CD4-positive, alpha-beta T cell treated with Interleukin-4 for 4 hours (primary cell): ENCODE results near the gene SRBD1.

Experiments used
- DNase-seq: peaks from one replicate; pipeline ENCODE4 v3.0.0-alpha.2; 2020

Gene SRBD1

DNA sequence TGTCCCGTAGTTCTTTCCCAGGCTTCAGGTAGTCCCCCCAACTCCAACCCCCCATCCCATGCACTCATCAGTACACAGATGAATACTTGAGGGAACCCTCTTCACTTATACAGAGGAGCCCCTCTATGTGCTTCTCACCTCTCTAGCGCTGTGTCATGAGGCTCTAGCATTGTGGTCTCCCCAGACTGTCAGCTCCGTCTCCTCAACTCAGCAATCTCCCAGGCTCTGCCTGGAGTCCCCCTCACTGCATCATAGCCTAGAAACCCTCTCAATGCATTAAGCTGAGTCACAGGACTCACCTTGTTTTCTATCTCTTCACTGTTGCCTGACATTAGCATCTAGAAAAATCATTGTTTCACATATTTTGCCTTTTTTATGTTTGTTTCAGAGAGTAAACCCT lies 20.3 kb upstream of the SRBD1 start:
- DNase-seq, result no peak

DNA sequence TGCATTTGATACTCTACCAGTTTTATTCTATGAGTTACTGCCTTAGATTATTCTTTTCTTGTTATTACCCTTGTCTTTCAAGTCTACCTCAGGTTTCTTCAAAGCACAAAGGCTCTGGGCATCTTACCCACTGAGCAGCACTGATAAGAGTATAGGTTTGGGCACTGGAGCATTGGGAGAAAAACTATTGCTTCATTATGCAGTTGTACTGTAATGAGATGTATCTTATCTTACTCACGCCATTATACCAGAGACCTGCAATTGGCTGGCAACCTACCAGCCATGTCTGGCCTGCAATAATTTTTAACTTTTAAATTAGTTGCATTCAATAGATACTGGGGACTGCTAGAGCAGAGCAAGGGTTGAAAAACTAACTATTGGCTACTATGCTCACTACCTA lies 18.9 kb upstream of the SRBD1 start:
- no peak for DNase-seq

DNA sequence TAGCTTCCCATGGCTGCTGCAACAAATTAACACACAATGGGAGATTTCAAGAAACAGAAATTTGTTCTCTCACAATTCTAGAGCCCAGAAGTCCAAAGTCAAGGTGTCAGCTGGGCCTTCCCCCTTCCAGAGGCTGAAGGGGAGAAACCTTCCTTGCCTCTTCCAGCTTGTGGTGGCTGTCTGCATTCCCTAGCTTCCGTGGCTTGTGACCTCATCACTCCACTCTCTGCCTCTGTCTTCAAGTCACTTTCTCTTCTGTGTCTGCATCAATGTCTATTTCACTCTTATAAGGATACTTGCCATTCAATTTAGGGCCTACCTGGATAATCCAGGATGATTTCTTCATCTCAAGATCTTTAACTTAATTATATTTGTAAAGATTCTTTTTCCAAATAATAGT lies 16.8 kb upstream of the SRBD1 start:
- DNase-seq, result no peak

DNA sequence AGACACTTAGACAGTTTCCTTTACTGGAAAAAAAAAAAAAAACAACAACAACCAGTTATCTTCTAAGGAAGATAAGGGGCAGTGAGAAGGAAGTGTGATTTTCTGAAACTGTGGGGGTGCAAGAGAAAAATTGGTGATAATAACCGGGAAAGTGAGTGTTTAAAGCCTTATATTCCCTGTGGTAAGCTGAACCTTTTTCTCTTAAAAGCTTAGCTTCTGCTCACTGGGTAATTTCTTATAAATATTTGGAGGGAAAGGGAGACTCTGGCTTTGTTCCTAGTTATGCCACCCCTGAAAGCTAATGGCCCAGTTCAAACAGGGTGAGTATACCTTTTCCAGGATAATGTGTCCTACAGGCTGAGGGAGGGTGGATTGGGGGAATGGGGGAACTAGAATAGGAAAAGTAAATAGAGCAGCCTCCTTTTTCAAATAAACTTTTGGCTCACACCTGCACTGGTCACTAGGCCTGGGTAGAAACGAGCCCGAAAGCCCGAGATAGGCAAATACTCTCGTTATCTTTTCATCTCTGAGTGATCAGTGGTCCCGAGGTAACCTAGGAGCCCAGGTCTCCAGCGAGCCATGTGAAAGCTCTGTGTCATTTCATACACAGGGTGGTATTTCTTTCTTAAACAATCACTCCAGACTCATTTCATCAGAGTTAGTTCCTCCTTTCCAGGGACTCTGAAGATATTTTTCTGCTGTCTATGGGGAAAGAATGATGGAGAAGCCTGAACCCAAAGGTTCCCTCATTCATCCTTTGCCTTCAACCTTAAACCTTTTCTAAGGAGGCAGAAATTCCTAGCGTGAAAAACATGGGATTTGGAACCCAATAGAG lies 15.5 kb upstream of the SRBD1 start:
- DNase-seq, result no peak

DNA sequence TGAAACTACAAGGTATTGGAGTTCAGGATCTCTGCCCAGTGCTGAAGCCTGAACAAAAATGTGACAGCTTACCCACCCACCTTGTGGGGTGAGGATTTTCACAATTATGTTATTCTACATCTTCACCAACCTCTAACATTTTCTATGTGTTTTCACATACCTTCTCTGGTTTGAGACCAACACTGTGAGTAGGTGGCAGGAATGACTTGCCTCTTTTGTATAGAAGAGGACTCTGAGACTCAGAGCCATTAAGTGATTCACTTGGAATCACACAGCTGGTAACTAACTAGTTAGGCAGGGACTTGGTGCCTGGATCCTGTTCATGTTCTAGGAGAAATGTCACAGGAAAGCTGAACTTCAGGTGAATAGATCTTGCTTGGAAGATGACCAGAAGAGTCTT lies 14.8 kb upstream of the SRBD1 start:
- DNase-seq, result no peak

DNA sequence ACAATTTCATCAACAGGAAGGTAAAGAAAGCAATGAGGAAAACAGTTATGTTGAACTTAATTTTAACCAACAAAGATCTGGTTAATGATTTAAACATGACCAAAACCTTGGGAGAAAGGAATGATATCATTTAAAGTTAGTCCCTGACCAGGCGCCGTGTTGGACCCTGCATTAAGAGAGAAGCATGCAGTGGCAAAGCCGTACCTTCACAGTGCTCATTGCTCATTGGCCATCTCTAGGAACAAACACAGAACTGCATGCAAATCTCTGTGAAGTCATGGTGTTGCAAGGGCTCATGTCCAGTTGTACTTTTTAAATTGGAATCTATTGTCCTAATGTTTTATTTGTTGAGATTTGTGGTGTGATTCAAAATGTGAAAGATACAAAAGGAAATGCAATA lies 12.0 kb upstream of the SRBD1 start:
- DNase-seq, result no peak

DNA sequence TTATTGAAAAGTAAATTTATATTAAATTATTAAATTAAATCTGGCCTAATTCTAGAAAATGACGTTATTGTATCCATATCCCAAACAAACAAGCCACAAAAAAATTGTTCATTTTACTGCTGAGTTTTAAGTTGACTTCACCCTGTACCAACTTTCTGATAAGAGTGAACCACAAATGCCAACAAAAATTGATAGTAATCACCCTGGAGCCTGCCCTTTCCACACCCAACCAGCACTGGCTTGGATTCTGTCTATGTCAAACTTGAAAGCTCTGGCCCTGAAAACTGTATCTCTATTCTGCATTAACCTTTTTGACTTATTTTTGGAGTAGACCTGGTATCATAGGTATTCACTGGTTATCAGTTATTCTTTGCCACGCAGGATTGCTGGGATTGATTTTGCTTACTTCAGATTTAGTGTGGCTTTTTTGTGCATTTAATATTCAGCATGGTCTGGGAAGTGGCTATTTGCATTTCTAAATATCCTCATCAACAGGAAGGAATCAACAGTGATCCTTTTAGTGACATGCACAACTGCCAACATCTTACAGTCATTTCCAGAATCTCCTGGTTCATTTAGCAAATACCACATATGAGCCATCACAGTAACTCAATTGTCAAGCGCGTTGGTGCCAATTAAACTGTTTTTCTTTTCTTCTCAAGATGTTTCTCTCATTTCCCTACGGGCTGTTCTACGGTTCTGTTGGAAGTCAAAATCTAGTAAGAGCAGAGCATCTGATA lies 11.4 kb upstream of the SRBD1 start:
- DNase-seq, result no peak

DNA sequence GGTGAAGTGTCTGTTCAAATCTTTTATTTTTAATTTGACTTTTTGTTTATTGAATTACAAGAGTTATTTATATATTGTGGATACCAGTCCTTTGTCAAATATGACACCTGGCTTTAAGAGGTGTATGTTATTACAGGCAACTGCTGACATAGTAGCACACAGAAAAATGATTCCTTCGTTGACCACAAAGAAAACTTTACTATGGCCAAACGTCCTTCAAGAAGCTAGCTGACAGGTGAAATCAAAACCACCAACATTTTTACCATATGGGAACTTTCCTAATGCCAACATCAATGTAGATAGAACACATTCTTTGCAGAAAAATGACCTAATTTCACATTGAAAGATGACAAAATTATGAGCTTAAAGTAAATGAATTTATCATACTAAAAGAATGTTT lies 6.4 kb upstream of the SRBD1 start:
- DNase-seq, result no peak

DNA sequence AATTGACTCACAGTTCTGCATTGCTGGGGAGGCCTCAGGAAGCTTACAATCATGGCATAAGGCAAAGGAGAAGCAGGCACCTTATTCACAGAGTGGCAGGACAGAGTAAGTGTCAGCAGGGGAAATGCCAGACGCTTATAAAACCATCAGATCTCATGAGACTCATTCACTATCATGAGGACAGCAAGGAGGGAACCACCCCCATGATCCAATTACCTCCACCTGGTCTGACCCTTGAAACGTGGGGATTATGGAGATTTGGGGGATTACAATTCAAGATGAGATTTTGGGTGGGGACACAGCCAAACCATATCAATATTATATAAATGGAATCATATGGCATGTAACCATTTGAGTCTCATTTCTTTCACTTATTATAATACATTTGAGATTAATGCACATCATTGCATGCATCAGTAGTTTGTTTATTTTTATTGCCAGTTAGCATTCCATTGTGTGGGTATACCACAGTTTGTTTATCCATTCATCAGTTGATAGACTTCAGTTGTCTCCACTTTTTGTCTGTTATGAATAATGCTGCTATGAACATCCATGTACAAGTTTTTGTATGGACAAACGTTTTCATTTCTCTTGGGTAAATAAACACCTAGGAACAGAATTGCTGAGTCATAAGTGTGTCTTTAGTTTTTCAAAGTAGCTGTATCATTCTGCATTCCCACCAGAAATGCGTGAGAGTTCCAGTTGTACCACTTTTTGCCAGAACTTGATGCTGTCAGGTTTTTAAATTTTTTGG lies 5.8 kb upstream of the SRBD1 start:
- no peak for DNase-seq

DNA sequence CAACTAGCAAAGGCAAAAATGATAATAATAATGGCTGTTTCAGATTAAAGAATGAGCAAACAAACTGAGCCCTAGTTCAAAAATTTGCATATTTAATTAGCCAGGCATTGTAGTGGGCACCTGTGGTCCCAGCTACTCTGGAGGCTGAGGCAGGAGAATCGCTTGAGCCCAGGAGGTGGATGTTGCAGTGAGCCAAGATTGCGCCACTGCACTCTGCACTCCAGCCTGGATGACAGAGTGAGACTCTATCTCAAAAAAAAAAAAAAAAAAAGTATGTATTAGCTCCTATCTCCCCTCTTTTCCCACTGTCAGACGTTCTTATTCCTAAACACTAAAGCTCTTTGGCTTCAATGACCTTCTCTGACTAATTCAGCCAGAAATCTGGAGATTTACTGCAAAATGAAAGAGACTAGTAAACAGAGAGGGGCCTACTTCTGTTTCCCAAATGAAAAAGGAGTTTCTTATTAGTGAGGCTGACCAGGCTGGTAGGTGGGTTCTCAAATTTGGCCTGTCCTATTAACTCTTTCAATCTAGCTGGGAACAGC lies 3.9 kb upstream of the SRBD1 start:
- DNase-seq, result no peak

DNA sequence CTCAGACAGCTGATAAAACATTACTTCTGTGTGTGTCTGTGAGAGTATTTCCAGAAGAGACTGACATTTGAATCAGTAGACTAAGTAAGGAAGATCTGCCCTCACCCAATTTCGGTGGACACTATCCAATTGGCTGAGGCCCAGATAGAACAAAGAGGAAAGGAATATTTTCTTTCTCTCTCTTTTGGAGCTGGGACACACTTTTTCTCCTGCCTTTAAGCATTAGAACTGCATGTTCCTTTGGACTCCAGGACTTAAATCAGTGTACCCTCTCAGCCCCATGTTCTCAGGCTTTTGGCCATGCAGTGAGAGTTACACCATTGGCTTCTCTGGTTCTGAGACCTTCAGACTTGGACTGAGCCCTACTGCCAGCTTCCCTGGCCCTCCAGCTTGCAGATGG lies 3.3 kb upstream of the SRBD1 start:
- no peak for DNase-seq

DNA sequence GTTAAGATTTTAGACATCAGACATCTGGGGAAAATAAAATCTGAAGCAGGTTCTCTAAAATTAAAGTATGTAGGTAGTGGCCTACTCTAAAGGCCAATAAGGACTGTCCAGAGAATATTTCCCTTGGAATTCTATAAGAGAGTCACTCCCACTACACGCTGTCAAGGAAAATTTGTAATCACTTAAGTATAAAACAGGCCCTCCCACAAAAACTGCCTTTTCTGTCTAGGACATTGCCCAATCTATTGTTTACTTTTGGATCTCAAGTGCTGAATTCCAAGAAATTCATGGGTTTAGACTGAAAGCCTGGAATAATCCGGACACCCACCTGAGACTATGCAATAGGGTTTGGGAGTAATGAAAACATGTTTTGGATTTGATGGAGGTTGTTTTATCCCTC lies 1.7 kb upstream of the SRBD1 start:
- DNase-seq, result no peak

DNA sequence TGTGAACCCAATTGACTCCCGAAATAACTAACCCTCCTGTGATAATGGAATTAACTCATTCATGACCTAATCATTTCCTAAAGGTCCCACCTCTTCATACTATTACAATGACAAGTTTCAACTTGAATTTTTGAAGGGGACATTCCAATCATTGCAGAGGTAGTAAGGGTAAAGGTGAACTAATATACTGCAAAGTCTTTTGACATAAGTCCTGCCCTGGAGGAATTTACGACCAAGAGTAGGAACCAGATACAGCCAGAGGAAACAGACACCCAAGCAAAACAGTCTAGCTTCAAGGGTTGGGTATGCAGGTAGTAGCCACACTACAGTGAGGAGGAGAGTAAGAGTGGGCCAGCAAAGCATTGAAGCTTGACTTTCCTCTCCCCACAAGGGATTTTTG lies 1.2 kb upstream of the SRBD1 start:
- DNase-seq, result no peak

DNA sequence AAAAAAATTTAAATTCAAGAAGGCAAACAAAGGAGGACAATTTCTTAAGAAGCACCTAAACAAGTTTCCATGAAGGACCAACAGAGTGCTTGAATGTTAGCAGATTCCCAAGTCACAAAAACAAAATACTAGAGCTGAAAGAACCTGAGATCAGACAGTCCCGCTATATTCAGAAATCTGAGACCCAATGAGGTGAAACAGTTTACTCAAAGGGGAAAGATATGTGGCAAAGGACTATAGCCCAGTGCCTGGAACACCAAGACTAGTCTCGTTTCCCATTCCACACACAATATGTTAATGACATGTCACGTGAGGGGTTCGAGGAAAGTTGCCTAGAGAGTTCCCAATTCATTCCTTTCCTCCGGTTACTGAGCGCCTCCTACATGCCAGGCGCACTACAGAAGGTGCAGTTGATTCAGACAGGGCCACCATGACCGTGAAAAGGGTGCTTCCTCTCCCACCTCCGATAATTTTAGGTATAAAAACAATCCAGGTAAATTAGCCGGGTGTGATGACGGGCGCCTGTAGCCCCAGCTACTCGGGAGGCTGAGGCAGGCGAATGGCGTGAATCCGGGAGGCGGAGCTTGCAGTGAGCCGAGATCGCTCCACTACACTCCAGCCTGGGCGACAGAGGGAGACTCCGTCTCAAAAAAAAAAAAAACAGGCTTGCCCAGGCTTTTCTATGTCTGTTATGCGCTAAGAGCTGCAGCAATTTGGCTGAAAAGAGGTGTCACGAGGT lies 617 bp downstream of the SRBD1 start:
- DNase-seq, result peak; percentile 30

DNA sequence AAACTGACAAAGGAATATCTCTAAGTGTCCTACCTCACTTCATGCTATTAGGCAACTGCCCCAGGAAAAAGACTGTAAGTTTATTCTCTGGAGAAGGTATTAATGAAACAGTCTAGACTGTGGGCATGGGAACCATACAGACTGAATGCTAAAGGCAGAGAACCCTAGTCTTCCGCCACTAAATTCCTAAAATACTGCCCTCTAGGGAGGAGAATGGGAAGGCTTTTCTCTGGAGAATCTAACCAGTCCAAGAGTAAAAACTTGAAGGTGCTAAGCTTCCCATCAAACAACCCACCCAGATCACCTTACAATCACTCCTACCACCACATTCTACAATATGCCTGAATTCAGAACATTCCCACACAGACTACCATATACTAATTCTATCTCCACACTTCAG lies 3.4 kb downstream of the SRBD1 start:
- DNase-seq, result no peak

DNA sequence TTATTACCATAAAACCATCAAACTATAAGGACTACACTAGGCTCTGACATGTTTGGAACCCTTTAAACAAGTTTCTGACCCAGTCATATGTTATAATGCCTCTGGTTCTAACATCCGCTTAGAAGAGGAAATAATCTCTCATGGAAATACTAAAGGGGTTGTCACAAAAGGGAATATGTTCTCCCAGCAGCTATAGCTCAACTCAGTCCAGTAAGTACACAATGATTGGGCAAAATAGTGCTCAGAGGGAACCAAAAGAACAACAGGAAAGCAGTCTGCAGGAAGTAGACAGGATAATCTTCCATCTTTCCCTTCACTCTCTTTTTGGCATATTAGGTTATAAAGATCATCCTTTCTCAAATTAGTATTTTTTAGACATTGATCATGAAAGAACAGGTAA lies 4.3 kb downstream of the SRBD1 start:
- DNase-seq, result no peak

DNA sequence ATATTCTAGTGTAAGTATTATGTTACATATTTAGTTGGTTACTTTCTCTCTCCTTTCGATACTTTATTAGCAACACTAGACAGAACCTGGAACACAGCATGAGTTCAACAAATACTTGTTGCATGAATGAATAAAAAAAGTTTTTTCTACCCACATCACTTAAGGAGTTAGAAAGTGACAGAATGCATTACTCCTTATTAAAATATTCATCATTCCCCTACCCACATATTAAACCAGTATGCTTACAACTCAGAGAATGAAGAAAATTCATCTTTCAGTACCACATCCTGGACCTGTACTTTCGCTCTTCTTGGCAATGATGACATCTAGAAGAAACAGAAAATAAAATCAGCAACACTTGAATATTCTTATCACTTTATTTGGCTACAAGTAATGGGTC lies 6.0 kb downstream of the SRBD1 start:
- DNase-seq, result no peak

DNA sequence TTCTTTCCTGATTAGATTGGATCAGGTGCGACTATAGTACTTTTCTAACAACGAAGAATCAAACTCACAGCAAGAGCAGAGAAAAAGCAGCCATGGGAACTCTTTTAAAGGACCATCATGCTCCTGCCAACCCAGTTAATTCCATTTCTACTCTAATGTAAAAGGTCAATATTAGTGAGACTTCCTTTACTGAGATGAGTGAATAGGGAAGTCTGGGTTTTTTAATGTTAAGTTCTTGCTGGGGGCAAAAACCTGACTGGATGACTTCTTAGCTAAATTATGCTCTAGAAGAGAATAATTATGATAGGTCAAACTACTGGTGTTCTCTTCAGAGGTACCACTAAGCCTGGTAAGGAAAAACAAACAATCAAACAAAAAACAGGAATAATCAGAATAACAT lies 8.4 kb downstream of the SRBD1 start:
- no peak for DNase-seq

DNA sequence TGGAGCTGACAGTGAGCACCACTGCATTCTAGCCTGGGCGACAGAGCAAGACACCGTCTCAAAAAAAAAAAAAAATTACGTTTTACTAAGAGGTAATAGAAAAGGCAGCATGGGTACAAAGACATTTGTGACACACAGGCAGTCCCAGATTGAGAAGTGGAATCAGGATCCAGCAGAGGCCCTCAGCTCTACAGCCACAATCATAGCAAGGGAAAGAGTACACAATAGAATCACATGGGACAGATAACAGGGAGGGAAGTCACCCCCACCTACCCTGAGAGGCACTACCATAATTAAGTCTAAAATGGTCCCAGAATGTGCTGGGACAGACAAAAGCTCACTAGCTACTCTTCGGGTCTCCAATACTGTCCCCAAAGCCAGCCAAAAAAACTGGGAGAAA lies 12.5 kb downstream of the SRBD1 start:
- DNase-seq, result no peak

DNA sequence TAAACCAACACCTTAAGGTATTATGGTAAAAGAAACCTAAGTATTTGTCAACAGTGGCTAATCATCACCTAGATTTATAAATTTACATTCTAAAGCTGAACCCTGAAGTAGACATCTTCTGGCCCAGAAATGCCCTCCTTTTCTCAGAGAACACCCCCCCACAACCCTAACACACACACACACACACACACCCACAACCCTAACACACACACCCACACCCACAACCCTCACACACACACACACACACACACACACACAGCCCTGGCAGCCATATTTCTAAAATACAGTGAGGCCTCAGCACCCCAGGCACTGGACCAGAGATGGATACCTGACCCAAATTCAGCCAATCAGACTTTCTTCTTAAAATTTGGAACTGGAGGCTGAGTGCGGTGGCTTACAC lies 14.3 kb downstream of the SRBD1 start:
- DNase-seq, result no peak

DNA sequence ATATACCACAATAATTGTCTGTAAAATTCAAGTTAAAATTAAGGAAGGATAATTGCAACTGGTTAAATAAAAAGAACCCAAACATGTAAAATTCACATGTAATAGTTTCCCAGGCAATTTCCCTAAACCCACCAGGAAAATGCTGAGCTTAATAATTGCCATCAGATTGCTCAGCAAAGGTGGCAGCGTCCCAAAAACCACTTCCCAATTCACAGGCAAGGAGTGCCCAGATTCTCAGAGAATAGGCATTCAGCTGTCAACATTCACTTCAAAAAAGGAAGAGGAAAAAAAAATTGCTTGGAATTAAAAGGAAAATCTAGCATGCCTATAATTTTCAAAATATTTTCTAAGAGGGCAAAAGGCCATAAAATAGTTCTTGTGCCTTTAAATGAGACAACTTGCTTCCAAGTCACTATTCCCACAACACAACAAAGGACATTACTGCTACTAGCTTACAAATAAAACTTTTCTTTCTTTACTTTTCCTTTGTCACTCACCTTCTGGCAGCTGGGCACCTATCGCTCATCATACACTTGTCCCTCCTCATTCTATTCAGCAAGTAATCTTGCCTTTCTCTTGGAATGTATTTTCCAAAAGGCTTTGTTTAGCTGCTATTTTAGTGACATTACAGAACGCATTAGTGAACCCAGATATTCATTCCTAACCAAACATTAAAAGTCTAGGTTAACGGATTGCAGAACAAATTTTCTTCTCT lies 15.2 kb downstream of the SRBD1 start:
- DNase-seq, result no peak

DNA sequence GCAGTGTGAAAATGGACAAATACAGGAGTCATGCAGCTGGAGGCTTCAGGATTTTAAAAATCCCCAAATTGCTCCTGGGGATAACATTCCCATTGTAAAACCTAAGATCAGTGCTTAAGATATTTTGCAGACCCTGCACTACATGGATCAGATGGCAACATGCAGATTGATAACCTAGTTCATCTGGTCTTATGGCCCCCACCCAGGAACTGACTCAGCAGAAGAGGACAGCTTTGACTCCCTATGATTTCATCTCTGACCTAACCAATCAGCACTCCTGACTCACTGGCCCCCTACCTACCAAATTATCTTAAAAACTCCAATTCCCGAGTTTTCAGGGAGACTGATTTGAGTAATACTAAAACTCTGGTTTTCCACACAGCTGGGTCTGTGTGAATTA lies 20.0 kb downstream of the SRBD1 start:
- DNase-seq, result no peak
